Breast epithelium (tissue), 4 donors: ENCODE data around the gene NOD1. TPM values are rescaled to one million over a fixed set of nuclear protein-coding genes. Genes with fewer than 3 reads are reported as not detected.

Source experiments
- DNase-seq, 2 donors: peaks; one replicate each; pipeline ENCODE4 v3.0.0-alpha.2; 2019; ENCODE audit warnings: low spot score in 2 of 2
- H3K27ac ChIP-seq, 2 donors: fragments of 200-600 bp; sonication (generic) in 1 of 2; one replicate each; pipeline ENCODE4 v1.5.1; 2016 to 2019; ENCODE audit warnings: mild to moderate bottlenecking in 1 of 2
- H3K27me3 ChIP-seq, 2 donors: fragments of 200-600 bp; sonication (generic) in 1 of 2; one replicate each; pipeline versions ENCODE4 v1.5.1 to v1.6.0; 2017 to 2019; ENCODE audit warnings: control low read depth in 1 of 2, mild to moderate bottlenecking in 1 of 2
- H3K36me3 ChIP-seq: fragments of 200-600 bp; one replicate; pipeline ENCODE4 v1.5.1; 2019
- H3K4me1 ChIP-seq, 2 donors: fragments of 200-600 bp; sonication (generic); one replicate each; pipeline ENCODE4 v1.5.1; 2016 to 2019; ENCODE audit warnings: control low read depth in 1 of 2
- H3K4me3 ChIP-seq, 3 donors: fragments of 200-600 bp; sonication (generic); 1 replicate in 2 of 3; 2 replicates in 1 of 3; pipeline ENCODE4 v1.5.1; 2016 to 2019; ENCODE audit warnings: mild to moderate bottlenecking in 3 of 3, moderate library complexity in 2 of 3
- H3K9me3 ChIP-seq, 2 donors: fragments of 200-600 bp; sonication (generic) in 1 of 2; one replicate each; pipeline ENCODE4 v1.5.1; 2016 to 2019; ENCODE audit warnings: control low read depth in 1 of 2
- POLR2A ChIP-seq: fragments of 450-650 bp; IDR thresholded peaks from one replicate; pipeline ENCODE4 v1.6.1; 2016; ENCODE audit warnings: antibody characterized with exemption, mild to moderate bottlenecking, moderate library complexity
- POLR2AphosphoS5 ChIP-seq, 3 donors: sonication (generic); formaldehyde crosslinking; IDR thresholded peaks; one replicate each; pipeline ENCODE4 v1.6.1; 2017; ENCODE audit warnings: antibody characterized with exemption in 3 of 3
- intact Hi-C: fragments of 100-400 bp; cut with DNase I; formaldehyde crosslinking; loops from one replicate; pipeline ENCODE4 v1.15.1; 2023; ENCODE audit warnings: low total_unique reads
- total RNA-seq, 3 donors: library from RNA; depleted of rRNA; stranded (reverse); fragments of >200 nt; gene quantifications; one replicate each; pipeline ENCODE4 v1.1.0, GENCODE V29; 2016
- TF ChIP-seq, protein P1 (sequence below), 3 donors: fragments of 450-650 bp; IDR thresholded peaks; one replicate each; pipeline ENCODE4 v1.5.1; 2016 to 2017; ENCODE audit warnings: antibody characterized with exemption in 3 of 3, mild to moderate bottlenecking in 3 of 3, moderate library complexity in 3 of 3

Gene NOD1
- total RNA-seq, 3 donors from 2014 or later = 11.2 to 34.4 (median 21.4) TPM

DNA sequence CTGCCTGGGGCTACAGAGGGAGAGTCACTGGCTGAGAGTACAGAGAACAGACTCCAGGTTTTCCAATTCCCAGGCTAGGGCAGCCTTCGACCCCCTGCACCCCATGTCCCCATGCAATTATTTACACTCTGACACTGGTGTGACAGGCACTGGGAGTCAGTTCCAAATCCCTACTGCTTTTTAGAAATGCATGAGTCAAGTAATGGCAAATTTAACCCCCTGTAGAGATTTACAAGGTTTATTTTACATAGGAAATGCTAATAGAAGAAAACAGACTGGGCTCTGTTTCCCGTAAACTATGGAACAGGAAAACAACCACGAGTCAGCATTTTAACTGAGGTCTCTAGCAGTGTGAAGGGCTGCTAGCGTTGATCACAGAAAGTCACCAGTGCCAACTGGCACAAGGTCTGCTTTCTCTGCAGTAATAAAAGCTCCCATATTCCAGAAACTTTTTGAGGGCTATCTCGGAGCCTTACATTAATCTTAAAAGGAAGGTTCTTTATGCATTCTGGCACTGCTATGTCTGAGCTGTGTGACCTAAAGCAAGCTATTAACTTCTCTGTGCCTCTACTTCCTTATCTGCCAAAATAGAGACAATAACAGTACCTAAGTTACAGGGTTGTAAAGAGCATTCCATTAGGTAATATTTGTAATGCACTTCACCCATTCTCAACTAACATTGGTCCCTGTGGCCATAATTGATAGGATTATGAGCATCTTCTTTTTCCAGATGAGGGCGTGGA lies 28.2 kb downstream of the NOD1 start:
- H3K9me3 ChIP-seq = no peaks in the 10 kb centered on the region
- H3K36me3 ChIP-seq = peaks cover 7% of the 10 kb centered on the region
- H3K27ac ChIP-seq = no peak overlapping the region
- no peaks in the 10 kb centered on the region for H3K4me1 ChIP-seq
- intact Hi-C loops = no loop called here
- no peaks in the 10 kb centered on the region for H3K27me3 ChIP-seq
- H3K4me3 ChIP-seq = no peak overlapping the region
- TF ChIP-seq, protein P1, sequence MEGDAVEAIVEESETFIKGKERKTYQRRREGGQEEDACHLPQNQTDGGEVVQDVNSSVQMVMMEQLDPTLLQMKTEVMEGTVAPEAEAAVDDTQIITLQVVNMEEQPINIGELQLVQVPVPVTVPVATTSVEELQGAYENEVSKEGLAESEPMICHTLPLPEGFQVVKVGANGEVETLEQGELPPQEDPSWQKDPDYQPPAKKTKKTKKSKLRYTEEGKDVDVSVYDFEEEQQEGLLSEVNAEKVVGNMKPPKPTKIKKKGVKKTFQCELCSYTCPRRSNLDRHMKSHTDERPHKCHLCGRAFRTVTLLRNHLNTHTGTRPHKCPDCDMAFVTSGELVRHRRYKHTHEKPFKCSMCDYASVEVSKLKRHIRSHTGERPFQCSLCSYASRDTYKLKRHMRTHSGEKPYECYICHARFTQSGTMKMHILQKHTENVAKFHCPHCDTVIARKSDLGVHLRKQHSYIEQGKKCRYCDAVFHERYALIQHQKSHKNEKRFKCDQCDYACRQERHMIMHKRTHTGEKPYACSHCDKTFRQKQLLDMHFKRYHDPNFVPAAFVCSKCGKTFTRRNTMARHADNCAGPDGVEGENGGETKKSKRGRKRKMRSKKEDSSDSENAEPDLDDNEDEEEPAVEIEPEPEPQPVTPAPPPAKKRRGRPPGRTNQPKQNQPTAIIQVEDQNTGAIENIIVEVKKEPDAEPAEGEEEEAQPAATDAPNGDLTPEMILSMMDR (IDR thresholded peaks at IDR 0.05) = no peak
- no peak for TF ChIP-seq POLR2AphosphoS5 (IDR thresholded peaks at IDR 0.05)
- TF ChIP-seq POLR2A = no peak
- no peak for DNase-seq

DNA sequence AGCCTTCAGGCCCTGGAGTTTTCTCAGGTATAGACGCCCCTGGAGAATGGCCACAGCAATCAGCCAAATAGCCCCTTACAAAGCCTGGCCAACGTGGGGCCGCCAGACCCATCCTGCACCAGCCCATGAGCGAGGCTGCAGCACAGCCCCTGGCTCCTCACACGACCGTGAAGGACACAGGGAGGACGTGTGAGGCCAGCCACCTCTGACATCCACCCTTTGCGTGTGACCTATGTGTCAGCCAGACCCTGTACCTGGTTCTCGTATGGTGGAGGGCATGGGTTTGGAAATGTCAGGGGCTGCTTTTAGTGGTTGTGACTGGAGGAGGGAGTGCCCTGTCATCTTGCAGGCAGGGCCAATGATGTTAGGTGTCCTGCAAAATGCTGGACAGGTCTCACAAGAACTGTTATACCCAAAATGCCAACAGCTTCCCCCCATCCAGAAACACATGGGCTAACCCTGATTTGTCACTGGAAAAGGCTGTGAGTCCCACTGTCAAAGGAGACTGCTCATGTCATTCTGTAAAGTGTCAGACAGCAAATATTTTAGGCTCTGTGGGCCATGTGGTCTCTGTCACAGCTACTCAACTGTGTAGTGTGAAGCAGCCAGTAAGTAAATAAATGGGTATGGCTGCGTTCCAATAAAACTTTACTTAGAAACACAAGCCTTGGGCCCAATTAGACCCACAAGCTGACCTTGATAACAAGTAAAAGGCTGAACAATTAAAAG lies 30.0 kb downstream of the NOD1 start:
- no peaks in the 10 kb centered on the region for H3K9me3 ChIP-seq
- intact Hi-C loops = no loop called here
- H3K36me3 ChIP-seq = peaks cover 7% of the 10 kb centered on the region
- H3K27ac ChIP-seq = no peak overlapping the region
- TF ChIP-seq POLR2A (no peak), POLR2AphosphoS5 (IDR thresholded peaks at IDR 0.05) (no peak)
- TF ChIP-seq, protein P1 (IDR thresholded peaks at IDR 0.05) = no peak
- no peak for DNase-seq
- no peak overlapping the region for H3K4me3 ChIP-seq
- no peaks in the 10 kb centered on the region for H3K27me3 ChIP-seq
- H3K4me1 ChIP-seq = no peaks in the 10 kb centered on the region

DNA sequence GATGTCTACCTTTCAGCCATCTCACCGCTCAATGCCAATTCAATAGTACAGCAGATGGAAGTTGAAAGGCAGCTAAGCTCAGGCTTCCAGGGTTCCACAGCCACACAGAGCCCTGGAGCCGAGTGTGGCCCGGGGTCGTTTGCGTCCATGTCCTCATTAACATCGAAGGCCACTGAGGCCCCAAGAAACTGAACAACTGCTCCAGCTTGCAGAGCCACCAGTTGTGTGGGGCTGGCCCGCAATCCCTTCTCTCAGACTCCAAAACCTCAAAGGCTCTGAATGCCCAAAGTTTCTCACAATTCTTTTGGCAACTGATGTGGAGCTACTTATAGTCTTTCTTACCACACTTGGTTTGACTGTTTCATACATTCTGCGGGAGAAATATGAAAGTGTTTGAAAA lies 31.1 kb downstream of the NOD1 start:
- Histone ChIP-seq H3K9me3 (no peaks in the 10 kb centered on the region), H3K27ac (no peak overlapping the region), H3K27me3 (no peaks in the 10 kb centered on the region), H3K4me1 (no peaks in the 10 kb centered on the region), H3K36me3 (peaks cover 7% of the 10 kb centered on the region), H3K4me3 (no peak overlapping the region)
- DNase-seq = no peak
- intact Hi-C loops = no loop called here
- TF ChIP-seq, protein P1 (IDR thresholded peaks at IDR 0.05) = no peak
- no peak for TF ChIP-seq POLR2AphosphoS5 (IDR thresholded peaks at IDR 0.05)
- no peak for TF ChIP-seq POLR2A

DNA sequence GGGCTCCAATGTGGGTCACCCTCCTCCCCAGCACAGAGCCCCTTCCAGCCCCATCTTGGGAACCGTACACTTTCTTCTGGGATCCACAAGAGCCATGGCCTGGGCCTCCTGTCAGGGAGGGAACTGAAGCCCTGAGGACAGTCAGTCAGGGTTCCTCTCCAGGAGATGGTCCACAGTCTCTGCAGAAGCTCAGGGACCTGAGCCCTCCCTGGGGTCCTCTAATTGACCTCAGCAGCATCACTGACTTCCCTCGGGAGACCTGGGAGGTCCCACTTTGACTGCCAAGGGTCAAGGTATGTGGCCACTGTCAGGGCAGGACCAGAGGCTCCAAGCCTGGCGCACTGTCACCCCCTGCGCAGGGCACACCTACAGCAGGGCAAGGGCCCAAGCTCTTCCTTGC lies 32.3 kb downstream of the NOD1 start:
- no peaks in the 10 kb centered on the region for H3K9me3 ChIP-seq
- H3K27me3 ChIP-seq = no peaks in the 10 kb centered on the region
- H3K4me1 ChIP-seq = no peaks in the 10 kb centered on the region
- no peak overlapping the region for H3K27ac ChIP-seq
- H3K36me3 ChIP-seq = peaks cover 2% of the 10 kb centered on the region
- H3K4me3 ChIP-seq = no peak overlapping the region
- DNase-seq = no peak
- intact Hi-C loops = no loop called here
- TF ChIP-seq POLR2A (no peak), POLR2AphosphoS5 (IDR thresholded peaks at IDR 0.05) (no peak)
- TF ChIP-seq, protein P1 (IDR thresholded peaks at IDR 0.05) = no peak

DNA sequence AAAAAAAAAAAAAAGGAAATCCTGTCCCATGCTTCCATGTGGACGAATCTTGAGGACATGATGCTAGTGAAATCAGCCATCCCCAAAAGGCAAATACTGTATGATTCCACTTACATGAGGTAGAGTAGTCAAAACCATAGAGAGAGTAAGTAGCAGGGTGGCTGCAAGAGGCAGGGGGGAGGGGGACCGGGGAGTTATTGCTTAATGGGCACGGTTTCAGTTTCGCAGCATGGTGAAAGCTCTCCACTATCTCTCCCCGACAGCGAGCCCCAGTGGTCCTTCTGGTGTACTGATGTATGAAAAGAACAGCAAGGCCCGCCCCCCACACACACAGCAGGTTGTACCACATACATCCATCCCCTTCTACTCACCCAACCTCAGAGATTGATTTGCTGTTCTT lies 32.8 kb downstream of the NOD1 start:
- Histone ChIP-seq H3K4me3 (no peak overlapping the region), H3K27ac (no peak overlapping the region), H3K4me1 (no peaks in the 10 kb centered on the region), H3K9me3 (no peaks in the 10 kb centered on the region), H3K27me3 (no peaks in the 10 kb centered on the region), H3K36me3 (no peaks in the 10 kb centered on the region)
- TF ChIP-seq POLR2A (no peak), POLR2AphosphoS5 (IDR thresholded peaks at IDR 0.05) (no peak)
- TF ChIP-seq, protein P1 (IDR thresholded peaks at IDR 0.05) = peak in 1 of 3 donors; percentile 10
- intact Hi-C loops = no loop called here
- DNase-seq = no peak
